ENCODE results near the gene EIF2B2. TPM values are rescaled to one million over a fixed set of nuclear protein-coding genes. Genes with fewer than 3 reads are reported as not detected.

EIF2B2 gene
- total RNA-seq, 4 donors from 2014 or later: 23.3 to 58.0 (median 45.9) TPM

- Histone ChIP-seq H3K9me3 (no peaks in the 10 kb centered on the region), H3K27ac (replicated peaks in 1 of 4) (peak overlapping the region; percentile 36 to 50 (median 48)), H3K27me3 (no peaks in the 10 kb centered on the region), H3K36me3 (peaks cover 37 to 88% (median 76%) of the 10 kb centered on the region in 4 donors), H3K4me3 (no peak overlapping the region), H3K4me1 (peaks cover 15 to 20% (median 19%) of the 10 kb centered on the region in 4 donors)
- DNase-seq (ENCODE audit: extremely low spot score): no peak
- TF ChIP-seq EP300 (IDR thresholded peaks at IDR 0.05) (no peak), POLR2A (IDR thresholded peaks at IDR 0.05; ENCODE audit: low read depth) (no peak), CTCF (IDR thresholded peaks at IDR 0.05) (no peak), POLR2AphosphoS5 (IDR thresholded peaks at IDR 0.05) (no peak)
- intact Hi-C loops (cut with DNase I): no loop called here
- 45% methylated on average over 4 of the region's 4 CpGs for WGBS
These were observed 8.8 kb downstream of the EIF2B2 start for GRCh38 chr14:75011356-75011994.

GRCh38 chr14:75013290-75013689 lies 10.6 kb downstream of the EIF2B2 start:
- Histone ChIP-seq H3K4me3 (no peak overlapping the region), H3K36me3 (peaks cover 47 to 88% (median 76%) of the 10 kb centered on the region in 4 donors), H3K27ac (replicated peaks in 1 of 4) (peak overlapping the region in 1 of 4 donors; percentile 8), H3K9me3 (no peaks in the 10 kb centered on the region), H3K4me1 (peaks cover 15 to 19% (median 17%) of the 10 kb centered on the region in 4 donors), H3K27me3 (no peaks in the 10 kb centered on the region)
- TF ChIP-seq POLR2A (IDR thresholded peaks at IDR 0.05; ENCODE audit: low read depth) (no peak), EP300 (IDR thresholded peaks at IDR 0.05) (no peak), POLR2AphosphoS5 (IDR thresholded peaks at IDR 0.05) (no peak), CTCF (IDR thresholded peaks at IDR 0.05) (no peak)
- DNase-seq (ENCODE audit: extremely low spot score): no peak
- intact Hi-C loops (cut with DNase I): no loop called here
- WGBS: 83% methylated on average over 6 of the region's 6 CpGs

- Histone ChIP-seq H3K4me3 (no peak overlapping the region), H3K27me3 (no peaks in the 10 kb centered on the region), H3K27ac (replicated peaks in 1 of 4) (peak overlapping the region in 1 of 4 donors; percentile 4), H3K4me1 (peaks cover 15 to 19% (median 17%) of the 10 kb centered on the region in 4 donors), H3K36me3 (peaks cover 44 to 87% (median 76%) of the 10 kb centered on the region in 4 donors), H3K9me3 (no peaks in the 10 kb centered on the region)
- DNase-seq (ENCODE audit: extremely low spot score): no peak
- 86% methylated on average over 5 of the region's 5 CpGs for WGBS
- intact Hi-C loops (cut with DNase I): no loop called here
- no peak for TF ChIP-seq POLR2AphosphoS5 (IDR thresholded peaks at IDR 0.05)
- no peak for TF ChIP-seq EP300 (IDR thresholded peaks at IDR 0.05)
- TF ChIP-seq CTCF (IDR thresholded peaks at IDR 0.05): no peak
- no peak for TF ChIP-seq POLR2A (IDR thresholded peaks at IDR 0.05; ENCODE audit: low read depth)
These were observed 12.8 kb downstream of the EIF2B2 start for GRCh38 chr14:75015496-75015895.

- Histone ChIP-seq H3K27me3 (no peaks in the 10 kb centered on the region), H3K4me1 (peaks cover 4 to 12% (median 5%) of the 10 kb centered on the region in 4 donors), H3K9me3 (no peaks in the 10 kb centered on the region), H3K27ac (replicated peaks in 1 of 4) (no peak overlapping the region), H3K36me3 (peaks cover 47 to 98% (median 86%) of the 10 kb centered on the region in 4 donors), H3K4me3 (no peak overlapping the region)
- intact Hi-C loops (cut with DNase I): no loop called here
- TF ChIP-seq CTCF (IDR thresholded peaks at IDR 0.05): no peak
- TF ChIP-seq EP300 (IDR thresholded peaks at IDR 0.05): no peak
- TF ChIP-seq POLR2AphosphoS5 (IDR thresholded peaks at IDR 0.05): no peak
- no peak for TF ChIP-seq POLR2A (IDR thresholded peaks at IDR 0.05; ENCODE audit: low read depth)
- DNase-seq (ENCODE audit: extremely low spot score): no peak
- 91% methylated on average over 3 of the region's 3 CpGs for WGBS
These were observed 14.1 kb downstream of the EIF2B2 start for GRCh38 chr14:75016815-75017214.
